HCT116 (cell line): ENCODE data around the gene WBP1. TPM values are rescaled to one million over a fixed set of nuclear protein-coding genes. Genes with fewer than 3 reads are reported as not detected.

Experiments used
- ATAC-seq: fragments of 200-7000 bp; cut with Tn5 transposase; 2 replicates; pipeline ENCODE4 v1.9.1; 2020; ENCODE audit warnings: mild to moderate bottlenecking, moderate library complexity
- BruUV-seq: library from RNA; stranded (reverse); fragments of 400-500 nt; replicated peaks from 2 replicates; lab custom pipeline; 2021; lab: Mats Ljungman, UMichigan
- CTCF ChIA-PET: fragments of 300-600 bp; sonication (Branson Sonifier 250); formaldehyde crosslinking; loops from one replicate; lab custom pipeline; 2021; ENCODE audit warnings: antibody characterized with exemption; lab: Charles Lee
- POLR2A ChIA-PET: fragments of 300-600, 350-600 bp; sonication (Branson Sonifier 250); formaldehyde crosslinking; loops from one replicate; lab custom pipeline; 2021; ENCODE audit warnings: antibody characterized with exemption; lab: Charles Lee
- RAD21 ChIA-PET, 2 experiments: fragments of 300-600 bp; sonication (Branson Sonifier 250); formaldehyde crosslinking; loops; one replicate each; lab custom pipeline; 2023; ENCODE audit warnings: low total read pairs in 2 of 2; ENCODE audit not compliant: uncharacterized antibody in 2 of 2, unreplicated experiment in 2 of 2, low non-redundant PET in 1 of 2; lab: Charles Lee
- DNase-seq: peaks from one replicate; pipeline ENCODE4 v3.0.0-alpha.2; 2010; ENCODE audit warnings: low read depth, low spot score
- H2AFZ ChIP-seq: fragments of 200-600 bp; shearing (Covaris generic), sonication (generic); 2 replicates; pipeline ENCODE4 v1.6.1; 2017; ENCODE audit warnings: low read depth, mixed run types, mixed read lengths, antibody characterized with exemption, low read length; ENCODE audit not compliant: poor library complexity, severe bottlenecking
- H3K27ac ChIP-seq: 2 replicates; pipeline ENCODE4 v1.5.1; 2012; ENCODE audit warnings: low read depth, low read length
- H3K27me3 ChIP-seq: fragments of 200-600 bp; sonication (generic); 2 replicates; pipeline ENCODE4 v1.6.1; 2016; ENCODE audit warnings: mixed run types, low read length, mixed read lengths; ENCODE audit not compliant: insufficient read depth
- H3K36me3 ChIP-seq, 2 experiments: fragments of 200-500 bp in 1 of 2; fragments of 200-600 bp in 1 of 2; sonication (Bioruptor generic) in 1 of 2; sonication (generic) in 1 of 2; 2 replicates each; pipeline versions ENCODE4 v1.5.1 to v1.6.1; 2014 to 2016; ENCODE audit warnings: low read length in 2 of 2, inconsistent platforms in 1 of 2, mixed read lengths in 1 of 2, mixed run types in 1 of 2; ENCODE audit not compliant: insufficient read depth in 2 of 2, control insufficient read depth in 1 of 2
- H3K4me1 ChIP-seq, 2 experiments: fragments of 200-600 bp in 1 of 2; sonication (generic) in 1 of 2; 2 replicates each; pipeline versions ENCODE4 v1.5.1 to v1.6.1; 2012 to 2017; ENCODE audit warnings: low read length in 2 of 2, inconsistent platforms in 1 of 2, mild to moderate bottlenecking in 1 of 2, mixed read lengths in 1 of 2, mixed run types in 1 of 2, moderate library complexity in 1 of 2; ENCODE audit not compliant: insufficient read depth in 2 of 2, control insufficient read depth in 1 of 2
- H3K4me2 ChIP-seq: fragments of 200-600 bp; sonication (generic); 2 replicates; pipeline ENCODE4 v1.6.1; 2017; ENCODE audit warnings: mixed run types, low read length, mixed read lengths
- H3K4me3 ChIP-seq, 2 experiments: fragments of 200-600 bp in 1 of 2; sonication (generic) in 1 of 2; replicated peaks in 1 of 2; 2 replicates each; pipeline ENCODE4 v1.5.1; 2011 to 2016; ENCODE audit warnings: low read length in 2 of 2, control low read depth in 1 of 2, low read depth in 1 of 2, mild to moderate bottlenecking in 1 of 2, mixed read lengths in 1 of 2, mixed run types in 1 of 2
- H3K79me2 ChIP-seq: fragments of 200-600 bp; sonication (generic); 2 replicates; pipeline ENCODE4 v1.6.1; 2017; ENCODE audit warnings: mild to moderate bottlenecking, mixed run types, low read length, moderate library complexity, mixed read lengths; ENCODE audit not compliant: insufficient read depth
- H3K9ac ChIP-seq: fragments of 200-600 bp; sonication (generic); 2 replicates; pipeline ENCODE4 v1.6.1; 2016; ENCODE audit warnings: low read length, mixed read lengths
- H3K9me2 ChIP-seq: fragments of 200-600 bp; sonication (generic), shearing (Covaris generic); 2 replicates; pipeline ENCODE4 v1.6.1; 2017; ENCODE audit warnings: mixed run types, mild to moderate bottlenecking, moderate library complexity; ENCODE audit not compliant: insufficient read depth
- H3K9me3 ChIP-seq, 2 experiments: fragments of 200-500 bp in 1 of 2; fragments of 200-600 bp in 1 of 2; sonication (Bioruptor generic) in 1 of 2; sonication (generic) in 1 of 2; 2 replicates each; pipeline ENCODE4 v1.6.1; 2014 to 2017; ENCODE audit warnings: low read length in 2 of 2, mixed read lengths in 2 of 2, inconsistent platforms in 1 of 2, low read depth in 1 of 2, mild to moderate bottlenecking in 1 of 2, mixed run types in 1 of 2, moderate library complexity in 1 of 2; ENCODE audit not compliant: control insufficient read depth in 1 of 2, insufficient read depth in 1 of 2
- H4K20me1 ChIP-seq: fragments of 200-600 bp; sonication (generic), shearing (Covaris generic); 2 replicates; pipeline ENCODE4 v1.6.1; 2017; ENCODE audit warnings: mixed run types, mild to moderate bottlenecking, moderate library complexity; ENCODE audit not compliant: insufficient read depth
- CEBPB ChIP-seq: IDR thresholded peaks from 2 replicates; pipeline ENCODE4 v1.6.1; 2012; ENCODE audit warnings: low read depth
- EGR1 ChIP-seq: IDR thresholded peaks from 2 replicates; pipeline ENCODE4 v1.6.1; 2012; ENCODE audit warnings: low read depth
- ELF1 ChIP-seq: IDR thresholded peaks from 2 replicates; pipeline ENCODE4 v1.6.1; 2012; ENCODE audit warnings: low read depth, borderline replicate concordance
- EZH2 ChIP-seq: fragments of 200-600 bp; sonication (generic); IDR thresholded peaks from 2 replicates; pipeline ENCODE4 v1.6.1; 2017; ENCODE audit warnings: antibody characterized with exemption, mixed run types
- FOSL1 ChIP-seq: IDR thresholded peaks from 2 replicates; pipeline ENCODE4 v1.6.1; 2012; ENCODE audit warnings: low read depth
- POLR2A ChIP-seq: IDR thresholded peaks from 2 replicates; pipeline ENCODE4 v1.7.0; 2011; ENCODE audit warnings: borderline replicate concordance; ENCODE audit not compliant: insufficient read depth, insufficient read length; ENCODE audit errors: extremely low read depth
- RAD21 ChIP-seq: IDR thresholded peaks from 2 replicates; pipeline ENCODE4 v1.6.1; 2012; ENCODE audit warnings: low read depth, mild to moderate bottlenecking
- SP1 ChIP-seq: IDR thresholded peaks from 2 replicates; pipeline ENCODE4 v1.6.1; 2012; ENCODE audit warnings: low read depth
- SRF ChIP-seq: IDR thresholded peaks from 2 replicates; pipeline ENCODE4 v1.6.1; 2012; ENCODE audit warnings: low read depth
- YY1 ChIP-seq: IDR thresholded peaks from 2 replicates; pipeline ENCODE4 v1.6.1; 2011; ENCODE audit warnings: low read length, low read depth, moderate library complexity, mild to moderate bottlenecking; ENCODE audit not compliant: insufficient replicate concordance; ENCODE audit errors: extremely low read depth
- ZBTB33 ChIP-seq: IDR thresholded peaks from 2 replicates; pipeline ENCODE4 v1.6.1; 2011; ENCODE audit warnings: mild to moderate bottlenecking, low read length, moderate library complexity; ENCODE audit not compliant: insufficient replicate concordance; ENCODE audit errors: extremely low read depth
- ZFX ChIP-seq: fragments of 450-650 bp; IDR thresholded peaks from 2 replicates; pipeline ENCODE4 v1.6.1; 2017
- ZNF274 ChIP-seq: fragments of 200-500 bp; sonication (Bioruptor generic); IDR thresholded peaks from 2 replicates; pipeline ENCODE4 v1.6.1; 2014; ENCODE audit warnings: mild to moderate bottlenecking, low read depth, low read length, inconsistent platforms
- intact Hi-C: fragments of 100-400 bp; cut with micrococcal nuclease; formaldehyde crosslinking; loops from 2 replicates; pipeline ENCODE4 v1.10.0; 2022
- total RNA-seq: library from RNA; stranded (reverse); gene quantifications from one replicate; pipeline ENCODE4 v1.2.1, GENCODE V29; 2021; ENCODE audit not compliant: unreplicated experiment
- TF ChIP-seq, protein P1 (sequence below), 3 experiments: fragments of 200-600 bp in 1 of 3; sonication (generic) in 1 of 3; IDR thresholded peaks in 2 of 3; conservative IDR thresholded peaks in 1 of 3; 2 replicates each; pipeline ENCODE4 v1.5.1; 2012 to 2017; ENCODE audit warnings: low read depth in 2 of 3, low read length in 2 of 3, antibody characterized with exemption in 1 of 3, borderline replicate concordance in 1 of 3, control low read depth in 1 of 3, mild to moderate bottlenecking in 1 of 3, mixed read lengths in 1 of 3, mixed run types in 1 of 3, moderate library complexity in 1 of 3; ENCODE audit not compliant: insufficient read depth in 1 of 3

WBP1 gene
- total RNA-seq, 1 experiment from 2014 or later: 64.7 TPM

DNA sequence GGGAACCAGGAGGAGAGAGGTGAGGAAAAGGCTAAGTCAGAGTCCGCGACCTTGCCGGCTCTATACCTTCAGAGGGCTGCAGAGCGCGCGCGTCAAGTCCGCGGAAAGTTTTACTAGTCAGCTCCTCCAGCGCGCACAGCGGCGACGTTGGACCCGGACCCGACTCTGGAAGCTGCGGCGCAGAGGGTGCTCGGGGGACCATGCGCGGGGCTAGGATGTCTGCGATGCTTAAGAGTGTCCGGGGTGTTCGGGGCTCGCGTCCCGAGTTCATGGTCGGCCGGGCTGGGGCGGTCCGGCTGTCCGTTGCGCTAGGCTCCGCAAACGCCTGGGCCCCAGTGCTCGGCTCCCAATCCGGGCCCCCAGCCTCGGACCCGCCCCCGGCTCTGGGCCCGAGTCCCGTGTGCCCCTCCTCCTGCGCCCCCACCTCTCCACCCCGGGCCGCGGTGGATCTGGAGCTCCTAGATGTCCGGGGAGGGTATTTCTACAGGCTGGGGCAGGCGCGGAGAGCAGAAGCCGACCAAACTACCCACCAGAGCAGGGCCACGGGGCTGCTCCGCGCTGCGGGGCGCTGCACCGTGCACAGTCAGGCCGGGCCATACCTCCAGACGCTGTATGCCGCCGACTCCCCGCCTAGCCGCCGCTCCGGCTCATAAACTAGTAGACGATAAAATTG, 41.2 kb downstream of the WBP1 start, which contains the start of gene LBX2:
LBX2 (minus strand) TSS at position 337 of the 673 bp plus-strand sequence; CDS start at position 271, 66 bp downstream.
- Histone ChIP-seq H3K36me3 (no peaks in the 10 kb centered on the region), H2AFZ (no peak within 1 kb of the TSS), H3K79me2 (no peaks in the 10 kb centered on the region), H3K27me3 (no peaks in the 10 kb centered on the region), H3K9me2 (no peaks in the 10 kb centered on the region)
- no peak for ATAC-seq
- POLR2A ChIA-PET: no interaction called here
- intact Hi-C loops: no loop called here
- TF ChIP-seq EGR1 (no peak), ZNF274 (no peak), CEBPB (no peak), ELF1 (no peak), SP1 (no peak), YY1 (no peak), RAD21 (no peak), POLR2A (no peak), EZH2 (no peak), ZBTB33 (no peak), ZFX (no peak), SRF (no peak), FOSL1 (no peak)
- TF ChIP-seq, protein P1, sequence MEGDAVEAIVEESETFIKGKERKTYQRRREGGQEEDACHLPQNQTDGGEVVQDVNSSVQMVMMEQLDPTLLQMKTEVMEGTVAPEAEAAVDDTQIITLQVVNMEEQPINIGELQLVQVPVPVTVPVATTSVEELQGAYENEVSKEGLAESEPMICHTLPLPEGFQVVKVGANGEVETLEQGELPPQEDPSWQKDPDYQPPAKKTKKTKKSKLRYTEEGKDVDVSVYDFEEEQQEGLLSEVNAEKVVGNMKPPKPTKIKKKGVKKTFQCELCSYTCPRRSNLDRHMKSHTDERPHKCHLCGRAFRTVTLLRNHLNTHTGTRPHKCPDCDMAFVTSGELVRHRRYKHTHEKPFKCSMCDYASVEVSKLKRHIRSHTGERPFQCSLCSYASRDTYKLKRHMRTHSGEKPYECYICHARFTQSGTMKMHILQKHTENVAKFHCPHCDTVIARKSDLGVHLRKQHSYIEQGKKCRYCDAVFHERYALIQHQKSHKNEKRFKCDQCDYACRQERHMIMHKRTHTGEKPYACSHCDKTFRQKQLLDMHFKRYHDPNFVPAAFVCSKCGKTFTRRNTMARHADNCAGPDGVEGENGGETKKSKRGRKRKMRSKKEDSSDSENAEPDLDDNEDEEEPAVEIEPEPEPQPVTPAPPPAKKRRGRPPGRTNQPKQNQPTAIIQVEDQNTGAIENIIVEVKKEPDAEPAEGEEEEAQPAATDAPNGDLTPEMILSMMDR (IDR thresholded peaks at IDR 0.05 in 2 of 3, conservative IDR thresholded peaks at IDR 0.05 in 1 of 3; ENCODE audit: borderline replicate concordance in 1 of 3, insufficient read depth in 1 of 3, low read depth in 2 of 3, low read length in 2 of 3): no peak
- TF ChIP-seq, all 23 proteins: peak for 0
- Histone ChIP-seq H3K9me3 (no peaks in the 10 kb centered on the region), H3K4me3 (no peak within 1 kb of the TSS), H3K4me2 (no peak within 1 kb of the TSS), H3K9ac (no peak within 1 kb of the TSS), H4K20me1 (no peaks in the 10 kb centered on the region), H3K4me1 (peaks cover 16 to 34% of the 10 kb centered on the region in 2 experiments), H3K27ac (no peak within 1 kb of the TSS)
- no peak for DNase-seq
- RAD21 ChIA-PET: no interaction called here
- CTCF ChIA-PET: no interaction called here
- BruUV-seq: no TSS peak
